ENCODE data around the gene MSLN.

MSLN gene

DNA sequence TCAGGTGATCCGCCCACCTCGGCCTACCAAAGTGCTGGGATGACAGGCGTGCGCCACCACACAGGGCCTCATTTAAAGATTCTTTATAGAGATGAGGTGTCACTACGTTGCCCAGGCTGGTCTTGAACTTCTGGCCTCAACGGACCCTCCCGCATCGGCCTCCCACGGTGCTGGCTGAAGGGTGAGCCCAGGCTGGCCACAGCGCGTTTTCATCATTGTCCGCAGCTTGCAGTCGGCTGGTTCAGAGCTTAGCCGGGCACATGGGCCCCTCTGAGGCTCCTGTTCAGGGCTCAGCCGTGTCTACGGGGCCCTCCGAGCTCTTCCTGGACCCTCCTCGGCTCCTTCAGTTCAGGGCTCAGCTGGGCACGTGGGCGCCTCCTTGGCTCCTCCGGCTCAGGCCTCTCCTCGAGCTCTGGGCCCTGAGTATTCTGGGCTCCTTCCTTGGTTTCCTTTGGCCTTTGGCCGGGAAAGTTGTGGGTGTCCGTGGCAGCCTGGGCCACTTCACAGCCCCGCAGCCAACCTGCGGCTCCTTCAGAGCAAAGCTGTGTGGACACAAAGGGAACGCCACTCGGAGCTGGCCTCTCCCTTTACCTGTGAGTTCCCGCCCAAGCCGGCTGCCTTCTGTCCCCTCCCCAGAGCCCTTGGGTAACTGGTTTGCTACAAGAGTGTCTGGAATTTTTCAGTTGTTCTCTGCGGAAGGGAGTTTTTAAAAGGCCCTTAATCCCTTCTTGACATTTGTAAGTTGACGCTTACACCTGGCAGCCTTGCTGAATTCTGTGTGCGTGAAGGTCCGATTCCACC, 1.2 kb upstream of the MSLN start:
- H3K4me1 Mint-ChIP-seq (ENCODE audit: low read depth) = no peaks in the 10 kb centered on the region
- H3K27ac Mint-ChIP-seq = no peak overlapping the region
- H3K27me3 Mint-ChIP-seq = peaks cover 6% of the 10 kb centered on the region
- no peaks in the 10 kb centered on the region for H3K9me3 Mint-ChIP-seq (ENCODE audit: low read depth)
- H3K36me3 Mint-ChIP-seq = no peaks in the 10 kb centered on the region
- H3K4me3 Mint-ChIP-seq = no peak overlapping the region

DNA sequence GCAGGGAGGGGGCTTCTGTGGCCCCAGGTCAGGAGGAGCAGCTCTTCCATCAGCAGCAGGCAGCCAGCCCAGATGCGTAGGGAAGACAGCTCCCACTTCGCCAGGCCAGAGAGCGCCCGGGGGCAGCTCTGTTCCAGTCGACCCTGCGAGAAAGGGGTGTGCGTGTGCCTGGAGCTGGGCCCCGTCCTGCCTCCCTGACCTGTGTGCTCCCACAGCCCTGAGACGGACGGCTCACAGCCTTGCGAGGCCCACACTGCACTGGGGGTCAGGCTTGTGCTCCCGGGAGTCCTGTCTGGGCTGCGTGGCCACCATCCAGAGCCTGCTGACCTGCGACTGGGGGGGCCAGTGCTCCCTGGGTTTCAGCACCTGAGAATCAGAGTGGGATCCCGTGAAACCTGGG, 469 bp upstream of the MSLN start:
- no peaks in the 10 kb centered on the region for H3K4me1 Mint-ChIP-seq (ENCODE audit: low read depth)

DNA sequence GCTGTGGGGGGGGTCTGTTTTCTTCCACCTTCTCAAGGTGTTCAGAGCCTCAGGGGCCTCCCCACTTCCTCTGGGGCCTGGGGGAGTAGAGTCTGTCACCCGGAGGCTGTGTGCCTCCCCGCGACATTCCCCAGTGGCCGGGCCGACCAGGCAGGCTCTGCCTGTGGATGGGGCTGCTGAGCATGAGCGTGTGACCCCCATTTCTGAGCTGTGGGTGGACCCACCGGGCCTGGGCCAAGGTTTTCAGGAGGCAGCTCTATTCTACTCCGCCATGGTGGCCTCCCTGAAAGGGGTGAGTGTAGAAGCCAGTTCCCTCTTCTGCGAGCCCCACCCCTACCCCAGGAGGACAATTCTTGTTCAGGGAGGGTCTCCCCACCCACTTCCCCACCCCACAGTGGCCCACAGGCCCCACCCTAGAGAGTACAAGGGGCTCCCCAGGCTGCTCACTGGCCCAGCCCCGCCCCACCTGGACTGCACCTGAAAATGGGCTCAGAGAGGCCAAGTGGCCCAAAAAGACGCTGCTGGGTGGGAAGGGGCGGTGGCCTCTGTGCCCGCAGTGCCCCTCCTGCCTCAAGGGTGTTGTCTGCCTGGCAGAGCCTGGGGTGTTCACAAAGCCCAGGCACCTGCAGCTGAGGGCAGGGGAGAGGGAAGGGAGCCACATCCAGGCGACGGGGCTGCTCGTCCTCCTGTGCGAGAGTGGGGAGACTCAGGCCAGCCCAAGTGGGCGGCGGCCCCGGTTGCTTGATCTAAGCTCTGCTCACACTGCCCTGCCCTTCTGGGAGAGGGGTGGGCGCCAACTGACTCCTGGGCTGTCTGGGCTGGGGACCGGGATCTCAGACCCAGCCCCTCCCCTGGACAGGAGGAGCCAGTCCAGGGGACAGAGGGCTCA, 1.3 kb downstream of the MSLN start:
- H3K27ac Mint-ChIP-seq = no peak overlapping the region
- no peaks in the 10 kb centered on the region for H3K36me3 Mint-ChIP-seq
- no peaks in the 10 kb centered on the region for H3K9me3 Mint-ChIP-seq (ENCODE audit: low read depth)
- H3K4me1 Mint-ChIP-seq (ENCODE audit: low read depth) = no peaks in the 10 kb centered on the region
- H3K27me3 Mint-ChIP-seq = peaks cover 6% of the 10 kb centered on the region
- no peak overlapping the region for H3K4me3 Mint-ChIP-seq

More for the DNA sequence above, 469 bp upstream of the MSLN start:
- no peaks in the 10 kb centered on the region for H3K36me3 Mint-ChIP-seq
- H3K27ac Mint-ChIP-seq = no peak overlapping the region
- no peak overlapping the region for H3K4me3 Mint-ChIP-seq
- no peaks in the 10 kb centered on the region for H3K9me3 Mint-ChIP-seq (ENCODE audit: low read depth)
- peaks cover 6% of the 10 kb centered on the region for H3K27me3 Mint-ChIP-seq

DNA sequence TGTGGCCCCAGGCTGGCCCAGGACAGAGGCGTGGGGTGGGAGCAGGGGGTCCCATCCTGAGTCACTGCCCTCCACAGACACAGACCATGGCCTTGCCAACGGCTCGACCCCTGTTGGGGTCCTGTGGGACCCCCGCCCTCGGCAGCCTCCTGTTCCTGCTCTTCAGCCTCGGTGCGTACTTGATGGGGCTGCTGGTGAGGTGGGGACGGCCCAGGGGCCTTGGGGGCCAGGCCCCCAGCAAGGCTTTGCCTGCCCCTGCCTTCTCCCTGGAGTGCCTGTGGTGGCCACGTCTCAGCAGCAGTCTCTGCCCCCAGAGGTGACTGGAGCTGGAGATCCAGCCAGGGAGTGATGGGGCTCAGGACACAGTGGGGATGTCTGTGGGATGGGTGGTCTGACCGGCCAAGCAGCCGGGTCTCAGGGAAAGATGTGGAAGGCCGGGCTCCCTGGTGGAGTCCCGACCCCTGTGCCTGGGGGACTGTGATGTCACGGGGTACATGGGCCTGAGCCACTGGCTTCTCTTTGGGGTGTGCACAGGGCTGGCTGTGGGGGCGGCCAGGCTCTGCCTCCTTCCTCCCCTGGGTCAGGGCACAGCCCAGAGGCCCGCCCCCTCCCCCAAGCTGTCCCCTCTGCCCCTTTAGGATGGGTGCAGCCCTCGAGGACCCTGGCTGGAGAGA, 2.2 kb downstream of the MSLN start:
- H3K27ac Mint-ChIP-seq = no peak overlapping the region
- H3K27me3 Mint-ChIP-seq = peaks cover 3% of the 10 kb centered on the region
- H3K9me3 Mint-ChIP-seq (ENCODE audit: low read depth) = no peaks in the 10 kb centered on the region

DNA sequence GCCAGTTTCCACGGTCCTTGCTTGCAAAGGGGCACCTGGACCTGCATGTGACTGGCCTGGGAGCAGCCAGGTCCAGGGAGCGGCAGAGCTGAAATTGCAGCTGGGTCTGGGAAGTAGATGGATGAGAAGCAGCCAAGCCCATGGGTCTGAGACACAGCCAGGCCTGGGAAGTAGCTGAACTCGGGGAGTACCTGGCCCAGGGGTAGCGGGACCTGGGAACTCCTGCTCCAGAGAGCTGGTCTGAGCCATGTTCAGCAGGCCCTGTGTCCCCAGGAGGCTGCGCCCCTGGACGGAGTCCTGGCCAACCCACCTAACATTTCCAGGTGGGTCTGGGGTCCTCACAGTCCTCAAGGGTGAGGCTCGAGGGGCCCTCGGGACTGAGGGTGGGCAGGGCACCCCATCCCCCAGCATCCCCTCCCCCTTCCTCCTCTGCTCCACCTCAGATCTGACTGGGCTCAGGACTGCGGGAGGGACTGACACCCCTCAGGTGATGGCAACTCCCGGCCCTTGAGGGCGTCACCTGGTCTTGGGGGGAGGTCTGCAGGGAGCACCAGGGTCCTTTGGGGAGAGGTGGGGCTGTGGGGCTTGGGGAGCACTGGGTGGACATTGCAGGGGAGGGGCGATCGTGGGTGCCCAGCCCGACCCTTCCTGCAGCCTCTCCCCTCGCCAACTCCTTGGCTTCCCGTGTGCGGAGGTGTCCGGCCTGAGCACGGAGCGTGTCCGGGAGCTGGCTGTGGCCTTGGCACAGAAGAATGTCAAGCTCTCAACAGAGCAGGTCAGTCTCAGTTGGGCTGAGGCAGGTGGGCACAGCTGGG, 3.0 kb downstream of the MSLN start:
- no peaks in the 10 kb centered on the region for H3K9me3 Mint-ChIP-seq (ENCODE audit: low read depth)

More for the DNA sequence above, 2.2 kb downstream of the MSLN start:
- no peaks in the 10 kb centered on the region for H3K36me3 Mint-ChIP-seq
- no peak overlapping the region for H3K4me3 Mint-ChIP-seq
- H3K4me1 Mint-ChIP-seq (ENCODE audit: low read depth) = no peaks in the 10 kb centered on the region

DNA sequence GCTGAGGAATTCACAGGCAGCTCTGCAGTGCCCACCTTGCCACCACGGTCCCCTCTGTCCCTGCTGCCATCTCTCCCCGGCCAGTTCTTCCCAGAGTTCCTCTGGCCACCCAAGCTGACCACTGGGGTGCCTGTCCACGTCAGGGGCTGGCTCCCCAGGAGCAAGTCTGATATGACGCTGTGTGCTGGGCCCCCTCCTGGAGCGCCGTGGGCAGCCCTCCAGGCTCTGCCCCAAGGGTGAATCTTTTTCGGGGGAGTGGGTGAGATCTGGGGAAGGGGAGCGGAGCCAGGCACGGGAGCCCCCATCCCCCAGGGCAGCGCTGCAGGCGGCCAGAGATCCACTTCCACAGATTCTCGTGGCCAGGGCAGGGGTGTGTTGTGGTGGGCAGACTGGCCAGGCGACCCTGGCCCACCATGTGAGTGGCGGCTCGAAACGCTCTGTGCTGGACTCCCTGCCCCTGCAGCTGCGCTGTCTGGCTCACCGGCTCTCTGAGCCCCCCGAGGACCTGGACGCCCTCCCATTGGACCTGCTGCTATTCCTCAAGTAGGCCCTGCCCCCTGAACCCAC, 3.7 kb downstream of the MSLN start:
- Mint-ChIP-seq H3K36me3 (no peaks in the 10 kb centered on the region), H3K4me3 (no peak overlapping the region), H3K9me3 (ENCODE audit: low read depth) (no peaks in the 10 kb centered on the region), H3K4me1 (ENCODE audit: low read depth) (no peaks in the 10 kb centered on the region), H3K27ac (no peak overlapping the region), H3K27me3 (peaks cover 2% of the 10 kb centered on the region)

More for the DNA sequence above, 3.0 kb downstream of the MSLN start:
- peaks cover 2% of the 10 kb centered on the region for H3K27me3 Mint-ChIP-seq
- H3K4me1 Mint-ChIP-seq (ENCODE audit: low read depth) = no peaks in the 10 kb centered on the region
- H3K4me3 Mint-ChIP-seq = no peak overlapping the region
- H3K36me3 Mint-ChIP-seq = no peaks in the 10 kb centered on the region
- no peak overlapping the region for H3K27ac Mint-ChIP-seq

DNA sequence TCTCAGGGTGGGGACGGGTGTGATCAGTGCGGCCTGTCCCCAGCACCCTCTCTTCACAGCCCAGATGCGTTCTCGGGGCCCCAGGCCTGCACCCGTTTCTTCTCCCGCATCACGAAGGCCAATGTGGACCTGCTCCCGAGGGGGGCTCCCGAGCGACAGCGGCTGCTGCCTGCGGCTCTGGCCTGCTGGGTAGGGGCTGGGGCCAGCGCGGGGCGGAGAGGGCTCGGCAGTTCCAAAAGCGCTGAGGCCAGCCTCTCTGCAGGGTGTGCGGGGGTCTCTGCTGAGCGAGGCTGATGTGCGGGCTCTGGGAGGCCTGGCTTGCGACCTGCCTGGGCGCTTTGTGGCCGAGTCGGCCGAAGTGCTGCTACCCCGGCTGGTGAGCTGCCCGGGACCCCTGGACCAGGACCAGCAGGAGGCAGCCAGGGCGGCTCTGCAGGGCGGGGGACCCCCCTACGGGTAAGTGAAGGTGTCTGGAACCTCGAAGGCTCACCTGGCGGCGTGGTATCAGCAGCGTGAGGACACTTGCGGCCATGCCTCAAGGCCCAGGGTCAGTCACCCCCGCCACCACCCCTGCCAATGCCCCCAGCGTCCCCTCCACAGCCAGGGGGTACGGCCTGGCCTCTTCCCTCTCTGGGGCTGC, 4.4 kb downstream of the MSLN start:
- Mint-ChIP-seq H3K9me3 (ENCODE audit: low read depth) (no peaks in the 10 kb centered on the region), H3K4me1 (ENCODE audit: low read depth) (no peaks in the 10 kb centered on the region)

DNA sequence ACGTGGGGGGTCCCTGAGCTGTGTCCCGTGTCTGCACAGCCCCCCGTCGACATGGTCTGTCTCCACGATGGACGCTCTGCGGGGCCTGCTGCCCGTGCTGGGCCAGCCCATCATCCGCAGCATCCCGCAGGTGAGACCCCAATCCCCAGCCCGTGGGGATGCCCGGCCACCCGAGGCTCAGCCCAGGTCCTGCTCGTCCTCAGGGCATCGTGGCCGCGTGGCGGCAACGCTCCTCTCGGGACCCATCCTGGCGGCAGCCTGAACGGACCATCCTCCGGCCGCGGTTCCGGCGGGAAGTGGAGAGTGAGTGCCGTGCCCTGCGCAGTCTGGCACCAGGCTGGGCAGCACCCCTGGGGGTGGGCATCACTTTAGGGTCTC, 4.9 kb downstream of the MSLN start:
- Mint-ChIP-seq H3K36me3 (no peaks in the 10 kb centered on the region), H3K27me3 (no peaks in the 10 kb centered on the region), H3K27ac (no peak overlapping the region), H3K4me3 (no peak overlapping the region), H3K9me3 (ENCODE audit: low read depth) (no peaks in the 10 kb centered on the region), H3K4me1 (ENCODE audit: low read depth) (no peaks in the 10 kb centered on the region)

More for the DNA sequence above, 4.4 kb downstream of the MSLN start:
- Mint-ChIP-seq H3K36me3 (no peaks in the 10 kb centered on the region), H3K4me3 (no peak overlapping the region), H3K27ac (no peak overlapping the region), H3K27me3 (no peaks in the 10 kb centered on the region)

DNA sequence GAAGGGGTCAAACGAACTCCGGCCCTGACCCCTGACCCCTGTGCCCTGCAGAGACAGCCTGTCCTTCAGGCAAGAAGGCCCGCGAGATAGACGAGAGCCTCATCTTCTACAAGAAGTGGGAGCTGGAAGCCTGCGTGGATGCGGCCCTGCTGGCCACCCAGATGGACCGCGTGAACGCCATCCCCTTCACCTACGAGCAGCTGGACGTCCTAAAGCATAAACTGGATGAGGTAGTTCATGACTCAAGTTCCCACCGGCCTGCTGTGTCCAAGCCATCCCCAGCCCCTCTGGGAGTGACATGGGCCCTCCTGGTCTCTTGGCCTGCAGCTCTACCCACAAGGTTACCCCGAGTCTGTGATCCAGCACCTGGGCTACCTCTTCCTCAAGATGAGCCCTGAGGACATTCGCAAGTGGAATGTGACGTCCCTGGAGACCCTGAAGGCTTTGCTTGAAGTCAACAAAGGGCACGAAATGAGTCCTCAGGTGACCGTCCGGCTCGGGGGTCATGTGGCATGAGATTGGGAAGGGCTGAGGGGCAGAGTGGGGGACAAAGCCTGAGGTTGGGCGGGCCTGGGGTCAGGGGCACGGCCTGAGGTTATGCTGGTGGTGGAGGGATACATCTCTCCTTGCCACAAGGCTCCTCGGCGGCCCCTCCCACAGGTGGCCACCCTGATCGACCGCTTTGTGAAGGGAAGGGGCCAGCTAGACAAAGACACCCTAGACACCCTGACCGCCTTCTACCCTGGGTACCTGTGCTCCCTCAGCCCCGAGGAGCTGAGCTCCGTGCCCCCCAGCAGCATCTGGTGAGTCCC, 5.7 kb downstream of the MSLN start:
- Mint-ChIP-seq H3K36me3 (no peaks in the 10 kb centered on the region), H3K4me1 (ENCODE audit: low read depth) (no peaks in the 10 kb centered on the region)

DNA sequence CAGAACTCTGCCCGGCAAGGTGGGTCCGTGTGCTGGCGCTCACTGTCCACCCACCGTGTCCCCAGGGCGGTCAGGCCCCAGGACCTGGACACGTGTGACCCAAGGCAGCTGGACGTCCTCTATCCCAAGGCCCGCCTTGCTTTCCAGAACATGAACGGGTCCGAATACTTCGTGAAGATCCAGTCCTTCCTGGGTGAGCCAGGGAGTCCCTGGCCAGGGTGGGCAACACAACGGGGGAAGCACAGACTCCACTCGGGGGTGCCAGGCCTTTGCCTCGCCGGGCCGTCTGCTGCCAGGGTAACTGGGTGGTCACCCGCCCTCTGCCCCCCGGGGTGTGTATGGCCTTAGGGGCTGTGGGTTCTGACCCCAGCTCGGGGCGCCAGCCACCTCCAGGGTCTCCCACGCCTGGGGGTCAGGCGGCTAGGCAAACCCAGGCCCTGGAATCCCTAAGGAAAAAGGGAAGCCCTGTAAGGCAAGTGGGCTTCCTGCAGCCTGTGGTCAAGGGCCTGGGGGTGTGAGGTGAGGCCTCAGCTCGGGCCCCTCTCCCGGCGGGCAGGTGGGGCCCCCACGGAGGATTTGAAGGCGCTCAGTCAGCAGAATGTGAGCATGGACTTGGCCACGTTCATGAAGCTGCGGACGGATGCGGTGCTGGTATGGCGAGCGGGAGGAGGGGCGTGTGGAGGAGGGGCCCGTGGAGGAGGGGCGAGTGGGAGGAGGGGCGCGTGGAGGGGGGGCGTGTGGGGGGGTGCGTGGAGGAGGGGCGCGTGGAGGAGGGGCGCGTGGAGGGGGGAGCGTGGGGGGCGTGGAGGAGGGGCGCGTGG, 6.5 kb downstream of the MSLN start:
- Mint-ChIP-seq H3K4me1 (ENCODE audit: low read depth) (no peaks in the 10 kb centered on the region), H3K27ac (no peak overlapping the region), H3K36me3 (no peaks in the 10 kb centered on the region), H3K9me3 (ENCODE audit: low read depth) (no peaks in the 10 kb centered on the region), H3K4me3 (no peak overlapping the region), H3K27me3 (no peaks in the 10 kb centered on the region)

More for the DNA sequence above, 5.7 kb downstream of the MSLN start:
- Mint-ChIP-seq H3K4me3 (no peak overlapping the region), H3K27me3 (no peaks in the 10 kb centered on the region), H3K27ac (no peak overlapping the region), H3K9me3 (ENCODE audit: low read depth) (no peaks in the 10 kb centered on the region)

DNA sequence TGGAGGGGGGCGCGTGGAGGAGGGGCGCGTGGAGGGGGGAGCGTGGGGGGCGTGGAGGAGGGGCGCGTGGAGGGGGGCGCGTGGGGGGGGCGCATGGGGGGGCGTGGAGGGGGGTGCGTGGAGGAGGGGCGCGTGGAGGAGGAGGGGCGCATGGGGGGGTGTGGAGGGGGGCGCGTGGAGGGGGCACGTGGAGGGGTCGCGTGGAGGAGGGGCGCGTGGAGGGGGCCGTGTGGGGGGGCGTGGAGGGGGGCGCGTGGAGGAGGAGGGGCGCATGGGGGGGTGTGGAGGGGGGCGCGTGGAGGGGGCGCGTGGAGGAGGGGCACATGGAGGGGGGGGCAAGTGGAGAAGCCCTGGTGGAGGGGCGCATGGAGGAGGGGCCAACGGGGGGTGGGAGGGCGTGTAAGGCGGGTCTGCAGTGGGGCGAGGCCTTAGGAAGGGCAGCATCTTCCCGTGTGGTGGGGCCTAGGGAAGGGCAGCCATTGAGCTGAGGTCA, 7.3 kb downstream of the MSLN start:
- Mint-ChIP-seq H3K4me3 (no peak overlapping the region), H3K27me3 (no peaks in the 10 kb centered on the region), H3K36me3 (no peaks in the 10 kb centered on the region), H3K27ac (no peak overlapping the region), H3K4me1 (ENCODE audit: low read depth) (no peaks in the 10 kb centered on the region), H3K9me3 (ENCODE audit: low read depth) (no peaks in the 10 kb centered on the region)

DNA sequence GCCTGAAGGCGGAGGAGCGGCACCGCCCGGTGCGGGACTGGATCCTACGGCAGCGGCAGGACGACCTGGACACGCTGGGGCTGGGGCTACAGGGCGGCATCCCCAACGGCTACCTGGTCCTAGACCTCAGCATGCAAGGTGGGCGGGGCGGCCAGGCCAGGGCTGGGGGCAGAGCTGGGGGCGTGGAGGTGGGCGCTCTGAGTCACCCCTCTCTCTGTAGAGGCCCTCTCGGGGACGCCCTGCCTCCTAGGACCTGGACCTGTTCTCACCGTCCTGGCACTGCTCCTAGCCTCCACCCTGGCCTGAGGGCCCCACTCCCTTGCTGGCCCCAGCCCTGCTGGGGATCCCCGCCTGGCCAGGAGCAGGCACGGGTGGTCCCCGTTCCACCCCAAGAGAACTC, 7.9 kb downstream of the MSLN start:
- Mint-ChIP-seq H3K36me3 (no peaks in the 10 kb centered on the region), H3K9me3 (ENCODE audit: low read depth) (no peaks in the 10 kb centered on the region), H3K4me1 (ENCODE audit: low read depth) (no peaks in the 10 kb centered on the region), H3K27ac (no peak overlapping the region), H3K4me3 (no peak overlapping the region), H3K27me3 (no peaks in the 10 kb centered on the region)

Measured in activated naive CD8-positive, alpha-beta T cell (primary cell).